Hepatocyte (in vitro differentiated cells): Measurements from ENCODE around the gene ZDHHC14. TPM values are rescaled to one million over a fixed set of nuclear protein-coding genes. Genes with fewer than 3 reads are reported as not detected.

ENCODE experiments used
- DNase-seq: peaks from one replicate; pipeline ENCODE4 v3.0.0-alpha.2; 2016; ENCODE audit warnings: low spot score
- H2AFZ ChIP-seq: fragments of 200-600 bp; sonication (generic); 2 replicates; pipeline ENCODE4 v1.6.0; 2016; ENCODE audit warnings: antibody characterized with exemption, mild to moderate bottlenecking
- H3K27ac ChIP-seq: fragments of 200-600 bp; sonication (generic); 2 replicates; pipeline ENCODE4 v1.5.1; 2016; ENCODE audit warnings: mild to moderate bottlenecking
- H3K27me3 ChIP-seq: fragments of 200-600 bp; sonication (generic); 2 replicates; pipeline ENCODE4 v1.6.1; 2016
- H3K36me3 ChIP-seq: fragments of 200-600 bp; sonication (generic); replicated peaks from 2 replicates; pipeline ENCODE4 v1.5.1; 2016; ENCODE audit warnings: low read depth; ENCODE audit not compliant: insufficient read depth
- H3K4me1 ChIP-seq: fragments of 200-600 bp; sonication (generic); 2 replicates; pipeline ENCODE4 v1.5.1; 2016; ENCODE audit warnings: mild to moderate bottlenecking, moderate library complexity; ENCODE audit not compliant: insufficient read depth
- H3K4me2 ChIP-seq: fragments of 200-600 bp; sonication (generic); 2 replicates; pipeline ENCODE4 v1.6.0; 2016
- H3K4me3 ChIP-seq: fragments of 200-600 bp; sonication (generic); 2 replicates; pipeline ENCODE4 v1.5.1; 2016; ENCODE audit warnings: mild to moderate bottlenecking
- H3K79me2 ChIP-seq: fragments of 200-600 bp; sonication (generic); 2 replicates; pipeline ENCODE4 v1.6.0; 2017; ENCODE audit warnings: mild to moderate bottlenecking
- H3K9me2 ChIP-seq: fragments of 200-600 bp; sonication (generic); replicated peaks from 2 replicates; pipeline ENCODE4 v1.6.0; 2017; ENCODE audit warnings: mild to moderate bottlenecking; ENCODE audit not compliant: insufficient read depth
- H3K9me3 ChIP-seq: fragments of 200-600 bp; sonication (generic); 2 replicates; pipeline ENCODE4 v1.5.1; 2016; ENCODE audit warnings: low read depth, mild to moderate bottlenecking
- H4K20me1 ChIP-seq: fragments of 200-600 bp; sonication (generic); 2 replicates; pipeline ENCODE4 v1.6.0; 2016; ENCODE audit warnings: mild to moderate bottlenecking; ENCODE audit not compliant: insufficient read depth, poor library complexity, severe bottlenecking
- CTCF ChIP-seq: fragments of 200-600 bp; sonication (generic); IDR thresholded peaks from 2 replicates; pipeline ENCODE4 v1.5.1; 2016; ENCODE audit warnings: antibody characterized with exemption, mild to moderate bottlenecking; ENCODE audit not compliant: poor library complexity
- EZH2 ChIP-seq: fragments of 200-600 bp; sonication (generic); IDR thresholded peaks from 2 replicates; pipeline ENCODE4 v1.6.1; 2016; ENCODE audit warnings: antibody characterized with exemption, mild to moderate bottlenecking, borderline replicate concordance
- EZH2phosphoT487 ChIP-seq: fragments of 200-600 bp; sonication (generic); IDR thresholded peaks from one replicate; pipeline ENCODE4 v1.6.1; 2018; ENCODE audit warnings: antibody characterized with exemption, mild to moderate bottlenecking, low read depth, moderate library complexity; ENCODE audit not compliant: unreplicated experiment, severe bottlenecking
- WGBS: methylation state at CpG from one replicate; pipeline ENCODE4 v1.1.6; 2016; ENCODE audit warnings: low lambda C conversion rate; ENCODE audit errors: missing lambda C conversion rate; 5-methylcytosine and 5-hydroxymethylcytosine counted together
- polyA plus RNA-seq: library from polyadenylated mRNA; unstranded; fragments of >200 nt; fragmentation: Nextera tagmentation; extraction: Ambion mirVana; gene quantifications from 2 replicates; pipeline ENCODE4 v1.2.1, GENCODE V29; 2016
- total RNA-seq: library from RNA; depleted of rRNA; stranded (reverse); fragments of >200 nt; gene quantifications from 2 replicates; pipeline ENCODE4 v1.2.3, GENCODE V29; 2014

The ZDHHC14 gene
- total and polyA plus RNA-seq, 2 experiments from 2014 or later: 11.8 to 25.2 TPM

- H3K4me1 ChIP-seq: peaks cover 15% of the 10 kb centered on the region
These were observed 211.6 kb downstream of the ZDHHC14 start for GRCh38 chr6:157592541-157592940.

GRCh38 chr6:157592980-157593379 lies 212.0 kb downstream of the ZDHHC14 start:
- Histone ChIP-seq H3K27me3 (no peaks in the 10 kb centered on the region), H3K27ac (no peak overlapping the region), H4K20me1 (no peaks in the 10 kb centered on the region), H3K9me2 (no peaks in the 10 kb centered on the region), H3K79me2 (no peaks in the 10 kb centered on the region), H3K4me1 (peaks cover 16% of the 10 kb centered on the region), H3K9me3 (peaks cover 9% of the 10 kb centered on the region), H3K4me2 (no peak overlapping the region), H2AFZ (no peak overlapping the region), H3K36me3 (no peaks in the 10 kb centered on the region), H3K4me3 (no peak overlapping the region)
- DNase-seq: no peak
- TF ChIP-seq EZH2phosphoT487 (no peak), EZH2 (no peak), CTCF (no peak)
- 97% methylated on average over 21 of the region's 21 CpGs for WGBS

More at GRCh38 chr6:157592541-157592940, 211.6 kb downstream of the ZDHHC14 start:
- Histone ChIP-seq H4K20me1 (no peaks in the 10 kb centered on the region), H3K27ac (no peak overlapping the region), H2AFZ (no peak overlapping the region), H3K36me3 (no peaks in the 10 kb centered on the region), H3K4me2 (no peak overlapping the region), H3K79me2 (no peaks in the 10 kb centered on the region), H3K9me3 (peaks cover 9% of the 10 kb centered on the region), H3K9me2 (no peaks in the 10 kb centered on the region), H3K4me3 (no peak overlapping the region), H3K27me3 (no peaks in the 10 kb centered on the region)
- 95% methylated on average over 14 of the region's 16 CpGs for WGBS
- TF ChIP-seq EZH2 (no peak), EZH2phosphoT487 (no peak), CTCF (no peak)
- DNase-seq: no peak

- Histone ChIP-seq H3K27me3 (no peaks in the 10 kb centered on the region), H2AFZ (no peak overlapping the region), H3K9me2 (no peaks in the 10 kb centered on the region), H3K4me3 (no peak overlapping the region), H3K4me1 (peaks cover 21% of the 10 kb centered on the region), H4K20me1 (no peaks in the 10 kb centered on the region), H3K4me2 (no peak overlapping the region), H3K79me2 (no peaks in the 10 kb centered on the region), H3K36me3 (no peaks in the 10 kb centered on the region), H3K9me3 (peaks cover 9% of the 10 kb centered on the region), H3K27ac (no peak overlapping the region)
- WGBS: 96% methylated on average over 8 of the region's 8 CpGs
- TF ChIP-seq EZH2: no peak
- TF ChIP-seq EZH2phosphoT487: no peak
- TF ChIP-seq CTCF: no peak
- no peak for DNase-seq
These were observed 212.6 kb downstream of the ZDHHC14 start for GRCh38 chr6:157593596-157593995.

- Histone ChIP-seq H3K9me2 (no peaks in the 10 kb centered on the region), H3K27ac (no peak overlapping the region), H3K79me2 (no peaks in the 10 kb centered on the region), H3K4me3 (no peak overlapping the region), H3K9me3 (peaks cover 9% of the 10 kb centered on the region), H3K27me3 (no peaks in the 10 kb centered on the region), H3K4me2 (no peak overlapping the region), H3K4me1 (peaks cover 21% of the 10 kb centered on the region), H3K36me3 (no peaks in the 10 kb centered on the region), H2AFZ (no peak overlapping the region), H4K20me1 (no peaks in the 10 kb centered on the region)
- TF ChIP-seq EZH2 (no peak), EZH2phosphoT487 (no peak), CTCF (no peak)
- DNase-seq: no peak
- 95% methylated on average over 7 of the region's 7 CpGs for WGBS
These were observed 213.3 kb downstream of the ZDHHC14 start for GRCh38 chr6:157594292-157594691.
